ENCODE results near the gene NINJ1.

- no peak for TF ChIP-seq CTCF (IDR thresholded peaks at IDR 0.05)
- TF ChIP-seq POLR2A (IDR thresholded peaks at IDR 0.05) = no peak
Measured at GRCh38 chr9:93172666-93173364, 38.8 kb upstream of the NINJ1 start.
